ENCODE measurements around the gene ADH1C. TPM values are rescaled to one million over a fixed set of nuclear protein-coding genes. Genes with fewer than 3 reads are reported as not detected.

Gene ADH1C
- total RNA-seq, 1 experiment from 2014 or later: not detected

DNA sequence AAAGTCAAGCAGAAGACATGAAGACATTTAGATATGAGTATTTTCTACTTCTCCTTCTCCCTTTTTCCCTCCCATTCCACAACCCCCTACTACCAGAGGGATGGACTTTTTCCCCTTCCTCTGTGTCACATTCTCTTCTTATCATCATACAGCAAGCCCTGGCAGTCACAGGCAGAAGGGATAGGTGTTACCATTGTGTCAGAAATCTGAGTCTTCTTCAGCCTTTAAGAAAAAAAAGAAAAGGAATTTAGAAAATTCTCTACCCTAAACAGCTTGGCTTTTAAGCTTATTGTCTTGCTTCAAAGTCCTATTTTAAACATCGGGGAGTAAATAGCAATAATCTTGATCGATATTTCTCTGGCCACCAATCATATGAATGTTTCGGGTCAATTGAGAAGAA, 30.9 kb upstream of the ADH1C start:
- Histone ChIP-seq H3K4me2 (ENCODE audit: insufficient read depth, insufficient read length, low read length) (no peak overlapping the region), H2AFZ (ENCODE audit: low read length) (no peak overlapping the region)
- WGBS (ENCODE audit: extremely low coverage, insufficient read length, low lambda C conversion rate): no CpG with 5 or more reads among the region's 3 CpGs

More for the DNA sequence above, 30.9 kb upstream of the ADH1C start:
- H3K4me1 ChIP-seq (ENCODE audit: insufficient read depth, low read length): no peaks in the 10 kb centered on the region
- no peak overlapping the region for H4K91ac ChIP-seq (ENCODE audit: insufficient read length, low read depth, low read length)
- H3K9me3 ChIP-seq (ENCODE audit: control insufficient read depth, low read depth, low read length): no peaks in the 10 kb centered on the region
- no peak overlapping the region for H3T11ph ChIP-seq (ENCODE audit: low read length)
- H2BK5ac ChIP-seq (ENCODE audit: insufficient read length, low read length): no peak overlapping the region
- H3K9ac ChIP-seq (ENCODE audit: extremely low read depth, insufficient read length, low read length): no peak overlapping the region
- no peak overlapping the region for H3K27ac Mint-ChIP-seq
- H3K4me1 Mint-ChIP-seq: no peaks in the 10 kb centered on the region; a peak in 1 of 4 replicates
- no peak overlapping the region for H2BK120ac ChIP-seq (ENCODE audit: low read depth, low read length, poor library complexity, severe bottlenecking)
- H2BK15ac ChIP-seq (ENCODE audit: low read depth, low read length): no peak overlapping the region
- H2BK12ac ChIP-seq (ENCODE audit: insufficient read length, low read depth, low read length): no peak overlapping the region
- no peak overlapping the region for H3K4me3 Mint-ChIP-seq
- H2BK20ac ChIP-seq (ENCODE audit: low read depth, low read length, poor library complexity, severe bottlenecking): no peak overlapping the region
- TF ChIP-seq CTCF (conservative IDR thresholded peaks at IDR 0.05): no peak
- H3K18ac ChIP-seq (ENCODE audit: insufficient read length, low read depth, low read length): no peak overlapping the region
- no peaks in the 10 kb centered on the region for H3K79me1 ChIP-seq (ENCODE audit: insufficient read depth, low read depth, low read length, poor library complexity, severe bottlenecking)
- H4K5ac ChIP-seq (ENCODE audit: insufficient read length, low read depth, low read length): no peak overlapping the region
- H3K23ac ChIP-seq (ENCODE audit: insufficient read length, low read depth, low read length): no peak overlapping the region
- no peaks in the 10 kb centered on the region for H3K27me3 Mint-ChIP-seq (ENCODE audit: low read depth)
- no peaks in the 10 kb centered on the region for H3K9me3 Mint-ChIP-seq
- no peak overlapping the region for H4K8ac ChIP-seq (replicated peaks; ENCODE audit: insufficient read length, low read depth, low read length)
- H3K27me3 ChIP-seq (ENCODE audit: insufficient read depth, low read length): no peaks in the 10 kb centered on the region
- H3K27ac ChIP-seq (ENCODE audit: insufficient read length, low read depth, low read length): no peak overlapping the region
- no peak overlapping the region for H3K56ac ChIP-seq (ENCODE audit: insufficient read length, low read depth, low read length)
- no peaks in the 10 kb centered on the region for H3K36me3 Mint-ChIP-seq (ENCODE audit: insufficient read depth in 1 of 3, low read depth in 3 of 3)
- no peak overlapping the region for H2AK5ac ChIP-seq (ENCODE audit: insufficient read length, low read length)
- H4K20me1 ChIP-seq (ENCODE audit: control insufficient read depth, insufficient read depth, insufficient read length): no peaks in the 10 kb centered on the region
- no peaks in the 10 kb centered on the region for H3K79me2 ChIP-seq (ENCODE audit: insufficient read depth, low read length)
- H3K14ac ChIP-seq (ENCODE audit: insufficient read depth, low read length): no peak overlapping the region
- no peak for DNase-seq
- no peak overlapping the region for H3K4ac ChIP-seq (ENCODE audit: low read depth, low read length)
- H3K23me2 ChIP-seq (ENCODE audit: insufficient read length, low read depth, low read length, poor library complexity, severe bottlenecking): no peaks in the 10 kb centered on the region
